GM06990 (cell line): ENCODE measurements around the gene MT1A.
A peak's percentile ranks its signal among the peaks of the same experiment; 100 is the strongest.

Source experiments
- DNase-seq: peaks from one replicate; pipeline ENCODE4 v3.0.0-alpha.2; 2011; ENCODE audit not compliant: insufficient read length; ENCODE audit errors: extremely low read depth
- H3K27me3 ChIP-seq: replicated peaks from 2 replicates; pipeline ENCODE4 v1.6.0; 2011; ENCODE audit warnings: low read length; ENCODE audit not compliant: control insufficient read depth, insufficient read depth
- H3K36me3 ChIP-seq: 2 replicates; pipeline ENCODE4 v1.5.1; 2011; ENCODE audit warnings: low read length; ENCODE audit not compliant: control insufficient read depth, insufficient read depth
- H3K4me3 ChIP-seq: replicated peaks from 2 replicates; pipeline ENCODE4 v1.5.1; 2011; ENCODE audit warnings: low read depth, mild to moderate bottlenecking, control low read depth, low read length
- TF ChIP-seq, protein P1 (sequence below): IDR thresholded peaks from 2 replicates; pipeline ENCODE4 v1.5.1; 2011; ENCODE audit warnings: low read length, control low read depth, mild to moderate bottlenecking, inconsistent platforms; ENCODE audit not compliant: insufficient read depth, poor library complexity, severe bottlenecking

MT1A gene

DNA sequence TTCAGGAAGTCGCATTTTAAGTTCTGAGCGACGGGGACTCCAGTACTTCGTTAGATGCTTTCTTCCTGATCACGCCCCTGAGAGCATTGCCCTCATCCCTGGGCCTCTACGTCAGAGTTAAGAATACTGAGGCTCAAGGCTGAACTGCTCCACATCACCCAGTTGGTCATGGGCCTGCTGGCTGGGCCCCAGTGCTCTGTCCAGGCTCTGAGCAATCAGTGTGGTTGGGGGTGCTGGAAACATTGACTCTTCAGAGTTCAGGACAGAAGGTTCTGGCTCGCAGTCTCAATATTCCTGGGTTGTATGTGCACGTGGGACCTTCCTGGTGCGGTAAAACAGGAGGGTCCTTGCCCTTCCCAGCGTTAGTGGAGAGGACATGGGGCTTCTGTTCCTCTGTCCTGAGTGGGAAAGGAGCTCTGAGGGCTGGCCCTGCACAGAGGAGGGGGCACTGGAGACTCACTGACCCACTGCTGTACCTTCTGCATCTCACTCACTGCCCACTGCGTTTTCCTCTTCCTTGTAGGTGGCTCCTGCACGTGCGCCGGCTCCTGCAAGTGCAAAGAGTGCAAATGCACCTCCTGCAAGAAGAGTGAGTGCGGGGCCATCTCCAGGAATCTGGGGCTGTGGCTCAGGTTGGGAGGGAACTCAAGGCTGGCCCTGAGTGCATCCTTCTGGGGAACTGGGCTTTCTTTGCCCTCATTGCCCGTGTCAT is 12.4 kb upstream of the MT1A start:
- DNase-seq: no peak
- TF ChIP-seq, protein P1, sequence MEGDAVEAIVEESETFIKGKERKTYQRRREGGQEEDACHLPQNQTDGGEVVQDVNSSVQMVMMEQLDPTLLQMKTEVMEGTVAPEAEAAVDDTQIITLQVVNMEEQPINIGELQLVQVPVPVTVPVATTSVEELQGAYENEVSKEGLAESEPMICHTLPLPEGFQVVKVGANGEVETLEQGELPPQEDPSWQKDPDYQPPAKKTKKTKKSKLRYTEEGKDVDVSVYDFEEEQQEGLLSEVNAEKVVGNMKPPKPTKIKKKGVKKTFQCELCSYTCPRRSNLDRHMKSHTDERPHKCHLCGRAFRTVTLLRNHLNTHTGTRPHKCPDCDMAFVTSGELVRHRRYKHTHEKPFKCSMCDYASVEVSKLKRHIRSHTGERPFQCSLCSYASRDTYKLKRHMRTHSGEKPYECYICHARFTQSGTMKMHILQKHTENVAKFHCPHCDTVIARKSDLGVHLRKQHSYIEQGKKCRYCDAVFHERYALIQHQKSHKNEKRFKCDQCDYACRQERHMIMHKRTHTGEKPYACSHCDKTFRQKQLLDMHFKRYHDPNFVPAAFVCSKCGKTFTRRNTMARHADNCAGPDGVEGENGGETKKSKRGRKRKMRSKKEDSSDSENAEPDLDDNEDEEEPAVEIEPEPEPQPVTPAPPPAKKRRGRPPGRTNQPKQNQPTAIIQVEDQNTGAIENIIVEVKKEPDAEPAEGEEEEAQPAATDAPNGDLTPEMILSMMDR: no peak
- no peaks in the 10 kb centered on the region; the same call in 1 of the 2 replicates for H3K27me3 ChIP-seq
- peak overlapping the region; percentile 59 for H3K4me3 ChIP-seq
- H3K36me3 ChIP-seq: no peaks in the 10 kb centered on the region

DNA sequence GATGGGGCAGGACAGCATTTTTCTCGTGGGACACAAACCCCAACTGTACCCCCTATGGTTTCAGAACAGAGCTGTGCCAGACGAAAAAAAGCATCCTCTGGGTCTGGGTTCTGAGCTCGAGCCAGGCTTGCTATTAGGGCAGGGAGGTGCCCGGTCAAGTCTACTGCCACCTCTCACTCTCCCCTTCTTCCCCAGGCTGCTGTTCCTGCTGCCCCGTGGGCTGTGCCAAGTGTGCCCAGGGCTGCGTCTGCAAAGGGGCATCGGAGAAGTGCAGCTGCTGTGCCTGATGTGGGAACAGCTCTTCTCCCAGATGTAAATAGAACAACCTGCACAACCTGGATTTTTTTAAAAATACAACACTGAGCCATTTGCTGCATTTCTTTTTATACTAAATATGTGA is 11.8 kb upstream of the MT1A start:
- H3K27me3 ChIP-seq: no peaks in the 10 kb centered on the region; the same call in 1 of the 2 replicates
- H3K36me3 ChIP-seq: no peaks in the 10 kb centered on the region
- TF ChIP-seq, protein P1: no peak
- no peak overlapping the region for H3K4me3 ChIP-seq
- DNase-seq: no peak

DNA sequence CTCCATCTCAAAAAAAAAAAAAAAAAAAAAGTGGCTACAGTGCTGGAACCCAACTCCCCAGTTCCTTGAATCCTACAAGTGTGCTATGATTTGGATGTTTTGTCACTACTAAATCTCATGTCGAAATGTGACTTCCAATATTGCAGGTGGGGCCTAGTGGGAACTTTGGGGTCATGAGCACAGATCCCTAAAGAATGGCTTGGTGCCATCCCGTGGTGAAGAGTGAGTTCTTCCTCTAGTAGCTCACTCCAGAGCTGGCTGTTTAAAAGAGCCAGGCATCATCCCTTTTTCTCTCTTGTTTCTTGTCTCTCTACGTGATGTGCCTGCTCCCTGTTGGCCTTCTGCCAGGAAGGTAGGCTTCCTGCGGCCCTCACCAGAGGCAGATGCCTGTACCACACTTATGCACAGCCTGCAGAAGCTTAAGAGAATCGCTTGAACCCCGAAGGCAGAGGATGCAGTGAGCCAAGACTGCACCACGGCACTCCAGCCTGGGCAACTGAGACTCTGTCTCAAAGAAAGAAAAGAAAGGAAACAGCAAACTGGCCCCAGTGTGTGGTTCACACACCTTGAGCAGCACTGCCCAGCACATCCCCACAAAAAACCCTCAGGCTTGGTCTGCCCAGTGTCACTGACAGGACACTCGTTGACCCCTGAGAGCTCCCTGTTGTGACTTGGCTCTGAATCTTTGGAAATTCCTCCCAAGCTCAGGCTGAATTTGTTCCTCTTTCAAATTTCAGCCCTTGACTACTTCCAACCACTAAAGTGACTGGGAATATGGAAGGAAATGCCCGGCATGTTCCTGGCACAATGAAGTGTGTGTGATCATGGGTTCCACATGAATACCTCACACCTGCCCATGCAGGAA is 9.7 kb upstream of the MT1A start:
- Histone ChIP-seq H3K4me3 (no peak overlapping the region), H3K27me3 (peaks cover 2% of the 10 kb centered on the region; the same call in 1 of the 2 replicates), H3K36me3 (no peaks in the 10 kb centered on the region)
- DNase-seq: no peak
- TF ChIP-seq, protein P1: no peak

DNA sequence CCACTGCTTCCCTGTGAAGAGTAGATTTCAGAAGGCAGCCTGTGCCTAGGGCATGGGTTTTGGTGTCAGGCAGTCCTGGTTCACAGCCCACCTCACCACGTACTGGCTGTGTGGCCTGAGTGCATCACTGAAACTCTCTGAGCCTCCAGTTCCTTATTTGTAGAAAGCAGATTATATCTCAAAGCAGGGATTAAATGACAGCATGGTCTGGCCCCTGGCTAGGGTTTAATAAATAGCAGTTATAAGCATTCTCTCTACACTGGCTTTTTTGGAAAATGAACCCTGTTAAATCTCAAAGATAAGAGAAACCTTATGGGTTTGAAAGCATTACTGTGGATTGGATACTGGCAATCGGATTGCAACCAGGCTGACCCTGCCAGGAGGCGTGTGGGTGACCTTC is 8.9 kb upstream of the MT1A start:
- H3K4me3 ChIP-seq: no peak overlapping the region
- TF ChIP-seq, protein P1: no peak
- no peaks in the 10 kb centered on the region for H3K36me3 ChIP-seq
- DNase-seq: no peak
- peaks cover 3% of the 10 kb centered on the region for H3K27me3 ChIP-seq

DNA sequence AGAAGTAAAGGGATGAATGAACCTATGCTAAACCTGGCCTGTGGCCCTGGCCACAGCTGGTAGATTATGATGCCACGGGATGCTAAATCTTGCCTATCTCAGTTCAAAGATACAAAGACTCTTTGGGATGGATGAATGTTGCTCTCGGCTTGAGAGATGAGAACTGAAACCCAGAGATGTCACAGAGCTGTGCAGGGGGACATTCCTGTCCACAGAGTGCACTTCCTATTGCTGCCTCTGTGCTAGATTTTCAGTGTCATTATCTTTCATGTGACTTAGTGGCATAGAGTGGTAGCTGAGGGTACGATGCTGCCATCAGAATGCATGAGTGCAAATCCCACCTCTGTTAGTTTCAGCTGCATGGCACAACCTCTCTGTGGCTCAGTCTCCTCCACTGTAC is 8.3 kb upstream of the MT1A start:
- TF ChIP-seq, protein P1: no peak
- no peak for DNase-seq
- no peaks in the 10 kb centered on the region for H3K36me3 ChIP-seq
- no peak overlapping the region for H3K4me3 ChIP-seq
- H3K27me3 ChIP-seq: peaks cover 3% of the 10 kb centered on the region
